Neural progenitor cell (in vitro differentiated cells): Measurements from ENCODE around the gene MAP6.

Experiments used
- EZH2 ChIP-seq: fragments of 200-600 bp; sonication (generic); IDR thresholded peaks from 2 replicates; pipeline ENCODE4 v1.6.1; 2017; ENCODE audit warnings: antibody characterized with exemption, mild to moderate bottlenecking, moderate library complexity
- EZH2phosphoT487 ChIP-seq: fragments of 200-600 bp; sonication (generic); IDR thresholded peaks from 2 replicates; pipeline ENCODE4 v1.6.1; 2017; ENCODE audit warnings: antibody characterized with exemption
- TF ChIP-seq, protein P1 (sequence below): fragments of 200-600 bp; sonication (generic); IDR thresholded peaks from 2 replicates; pipeline ENCODE4 v1.5.1; 2017; ENCODE audit warnings: antibody characterized with exemption, mild to moderate bottlenecking

DNA sequence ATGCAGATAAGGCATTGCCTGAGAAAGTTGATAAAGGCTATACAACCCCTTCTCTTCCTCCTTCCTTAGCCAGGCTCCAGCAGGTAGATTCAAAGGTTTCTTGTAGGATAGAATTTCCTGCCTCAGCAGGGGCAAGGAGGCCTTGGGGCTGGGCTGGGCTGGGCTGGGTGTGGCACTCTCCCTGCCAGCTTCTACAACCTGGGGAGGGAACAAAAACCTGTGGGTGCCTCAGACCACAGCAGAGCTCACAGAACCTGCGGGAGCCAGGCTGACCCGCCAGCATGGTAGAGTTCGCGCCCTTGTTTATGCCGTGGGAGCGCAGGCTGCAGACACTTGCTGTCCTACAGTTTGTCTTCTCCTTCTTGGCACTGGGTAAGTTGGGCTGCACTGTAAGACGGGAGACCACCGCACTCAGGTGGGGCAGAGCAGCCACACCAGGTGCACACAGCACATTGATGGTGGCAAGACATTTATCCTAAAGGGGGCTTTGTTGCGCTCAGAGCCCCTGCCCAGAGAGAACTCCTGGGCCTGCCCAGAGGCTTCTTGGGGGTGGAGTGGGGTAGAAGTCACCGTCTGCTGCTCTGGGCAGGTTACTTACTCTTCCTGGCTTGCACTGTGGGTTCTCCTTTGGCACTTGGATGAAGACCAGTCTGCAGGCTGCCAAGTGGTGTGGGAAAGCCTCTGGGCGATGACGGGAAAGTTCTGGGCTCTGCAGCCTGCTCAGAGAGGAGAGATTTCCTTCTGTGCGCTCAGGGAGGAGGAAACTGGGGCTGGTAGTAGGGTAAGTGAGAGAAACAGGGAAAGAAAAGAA lies 49.0 kb upstream of the MAP6 start, which contains the start of gene MOGAT2:
- TF ChIP-seq, protein P1, sequence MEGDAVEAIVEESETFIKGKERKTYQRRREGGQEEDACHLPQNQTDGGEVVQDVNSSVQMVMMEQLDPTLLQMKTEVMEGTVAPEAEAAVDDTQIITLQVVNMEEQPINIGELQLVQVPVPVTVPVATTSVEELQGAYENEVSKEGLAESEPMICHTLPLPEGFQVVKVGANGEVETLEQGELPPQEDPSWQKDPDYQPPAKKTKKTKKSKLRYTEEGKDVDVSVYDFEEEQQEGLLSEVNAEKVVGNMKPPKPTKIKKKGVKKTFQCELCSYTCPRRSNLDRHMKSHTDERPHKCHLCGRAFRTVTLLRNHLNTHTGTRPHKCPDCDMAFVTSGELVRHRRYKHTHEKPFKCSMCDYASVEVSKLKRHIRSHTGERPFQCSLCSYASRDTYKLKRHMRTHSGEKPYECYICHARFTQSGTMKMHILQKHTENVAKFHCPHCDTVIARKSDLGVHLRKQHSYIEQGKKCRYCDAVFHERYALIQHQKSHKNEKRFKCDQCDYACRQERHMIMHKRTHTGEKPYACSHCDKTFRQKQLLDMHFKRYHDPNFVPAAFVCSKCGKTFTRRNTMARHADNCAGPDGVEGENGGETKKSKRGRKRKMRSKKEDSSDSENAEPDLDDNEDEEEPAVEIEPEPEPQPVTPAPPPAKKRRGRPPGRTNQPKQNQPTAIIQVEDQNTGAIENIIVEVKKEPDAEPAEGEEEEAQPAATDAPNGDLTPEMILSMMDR, result no peak
- TF ChIP-seq EZH2phosphoT487 (no peak), EZH2 (no peak)
